Measurements from ENCODE around the gene RAB6B. TPM values are rescaled to one million over a fixed set of nuclear protein-coding genes. Genes with fewer than 3 reads are reported as not detected.
A peak's percentile ranks its signal among the peaks of the same experiment; 100 is the strongest.

The RAB6B gene
- total RNA-seq, 1 experiment from 2014 or later, result 18.0 TPM

GRCh38 chr3:133895208-133896001 is at the start of gene RAB6B (continued):
- no peak for TF ChIP-seq E2F4 (CRISPR knock-in tag; IDR thresholded peaks at IDR 0.05; ENCODE audit: borderline replicate concordance, low read depth)
- TF ChIP-seq TCF7 (CRISPR knock-in tag; IDR thresholded peaks at IDR 0.05; ENCODE audit: low read depth), result no peak
- TF ChIP-seq NR2C2 (CRISPR knock-in tag; IDR thresholded peaks at IDR 0.05), result no peak
- no peak for TF ChIP-seq IRF2 (CRISPR knock-in tag; IDR thresholded peaks at IDR 0.05; ENCODE audit: borderline replicate concordance, low read depth)
- no peak for TF ChIP-seq ATF1 (CRISPR knock-in tag; IDR thresholded peaks at IDR 0.05)
- peak; percentile 57; the same call in 1 of the 2 replicates for TF ChIP-seq ETV6 (CRISPR knock-in tag; IDR thresholded peaks at IDR 0.05)
- peak; percentile 21; the same call in 1 of the 2 replicates for TF ChIP-seq HMGXB4 (CRISPR knock-in tag; IDR thresholded peaks at IDR 0.05)
- no peak for TF ChIP-seq ZNF532 (CRISPR knock-in tag; IDR thresholded peaks at IDR 0.05; ENCODE audit: borderline replicate concordance)
- no peak for TF ChIP-seq ATF6 (CRISPR knock-in tag; IDR thresholded peaks at IDR 0.05)
- no peak for TF ChIP-seq MLX (CRISPR knock-in tag; IDR thresholded peaks at IDR 0.05)
- TF ChIP-seq USF2 (CRISPR knock-in tag; IDR thresholded peaks at IDR 0.05), result no peak
- no peak for TF ChIP-seq HMGA2 (CRISPR knock-in tag; IDR thresholded peaks at IDR 0.05)
- no peak for TF ChIP-seq E2F5 (CRISPR knock-in tag; IDR thresholded peaks at IDR 0.05)
- no peak for TF ChIP-seq SMAD3 (CRISPR knock-in tag; IDR thresholded peaks at IDR 0.05; ENCODE audit: borderline replicate concordance)
- TF ChIP-seq KAT7 (CRISPR knock-in tag; IDR thresholded peaks at IDR 0.05; ENCODE audit: borderline replicate concordance), result 0 out of 2 replicates have a peak, but pooled peaks have one; percentile 38
- peak; percentile 36; the same call in 1 of the 2 replicates for TF ChIP-seq FOXP1 (CRISPR knock-in tag; IDR thresholded peaks at IDR 0.05; ENCODE audit: borderline replicate concordance)
- no peak for TF ChIP-seq FOXJ3 (CRISPR knock-in tag; IDR thresholded peaks at IDR 0.05; ENCODE audit: borderline replicate concordance)
- no peak for TF ChIP-seq PREB (CRISPR knock-in tag; IDR thresholded peaks at IDR 0.05; ENCODE audit: borderline replicate concordance)
- no peak for TF ChIP-seq EMX1 (CRISPR knock-in tag; IDR thresholded peaks at IDR 0.05)
- no peak for TF ChIP-seq ZNF512 (CRISPR knock-in tag; IDR thresholded peaks at IDR 0.05; ENCODE audit: borderline replicate concordance)
